H9 (cell line): ENCODE results near the gene ARVCF. TPM values are rescaled to one million over a fixed set of nuclear protein-coding genes. Genes with fewer than 3 reads are reported as not detected.

Experiments
- DNase-seq: peaks from one replicate; pipeline ENCODE4 v3.0.0-alpha.2; 2017
- H2AFZ ChIP-seq: one replicate; pipeline ENCODE4 v1.6.1; 2013; ENCODE audit warnings: mild to moderate bottlenecking, low read length, control low read depth, moderate library complexity
- H2AK5ac ChIP-seq: 2 replicates; pipeline ENCODE4 v1.6.1; 2013; ENCODE audit warnings: low read length, control low read depth, mixed read lengths; ENCODE audit not compliant: insufficient read length
- H2BK120ac ChIP-seq: one replicate; pipeline ENCODE4 v1.6.1; 2013; ENCODE audit warnings: low read depth, mild to moderate bottlenecking, low read length, control low read depth, inconsistent platforms; ENCODE audit not compliant: poor library complexity, severe bottlenecking
- H2BK12ac ChIP-seq: 2 replicates; pipeline ENCODE4 v1.6.1; 2013; ENCODE audit warnings: low read length, control low read depth, mixed read lengths, low read depth; ENCODE audit not compliant: insufficient read length
- H2BK15ac ChIP-seq: 2 replicates; pipeline ENCODE4 v1.6.1; 2013; ENCODE audit warnings: low read depth, low read length, control low read depth
- H2BK20ac ChIP-seq: one replicate; pipeline ENCODE4 v1.6.1; 2013; ENCODE audit warnings: low read depth, mild to moderate bottlenecking, low read length, control low read depth, inconsistent platforms; ENCODE audit not compliant: poor library complexity, severe bottlenecking
- H2BK5ac ChIP-seq: 2 replicates; pipeline ENCODE4 v1.6.1; 2013; ENCODE audit warnings: low read length, control low read depth, mixed read lengths; ENCODE audit not compliant: insufficient read length
- H3K14ac ChIP-seq: 2 replicates; pipeline ENCODE4 v1.6.1; 2013; ENCODE audit warnings: low read length, control low read depth; ENCODE audit not compliant: insufficient read depth
- H3K18ac ChIP-seq: 2 replicates; pipeline ENCODE4 v1.6.1; 2013; ENCODE audit warnings: low read depth, mild to moderate bottlenecking, mixed read lengths, low read length, control low read depth; ENCODE audit not compliant: insufficient read length
- H3K23ac ChIP-seq: 2 replicates; pipeline ENCODE4 v1.6.1; 2013; ENCODE audit warnings: low read length, control low read depth, mixed read lengths, low read depth; ENCODE audit not compliant: insufficient read length
- H3K23me2 ChIP-seq: 2 replicates; pipeline ENCODE4 v1.6.1; 2013; ENCODE audit warnings: low read depth, mild to moderate bottlenecking, mixed read lengths, low read length, control low read depth; ENCODE audit not compliant: insufficient read length, poor library complexity, severe bottlenecking
- H3K27ac ChIP-seq: 2 replicates; pipeline ENCODE4 v1.5.1; 2013; ENCODE audit warnings: low read length, control low read depth, mixed read lengths, low read depth; ENCODE audit not compliant: insufficient read length
- H3K27me3 ChIP-seq: 2 replicates; pipeline ENCODE4 v1.6.1; 2013; ENCODE audit warnings: low read length, control low read depth, inconsistent platforms; ENCODE audit not compliant: insufficient read depth
- H3K4ac ChIP-seq: 2 replicates; pipeline ENCODE4 v1.6.1; 2013; ENCODE audit warnings: low read depth, mild to moderate bottlenecking, control low read depth, inconsistent platforms, low read length, moderate library complexity
- H3K4me1 ChIP-seq: 2 replicates; pipeline ENCODE4 v1.6.1; 2013; ENCODE audit warnings: low read length, control low read depth, inconsistent platforms; ENCODE audit not compliant: insufficient read depth
- H3K4me2 ChIP-seq: 2 replicates; pipeline ENCODE4 v1.6.1; 2013; ENCODE audit warnings: low read length, control low read depth, mixed read lengths; ENCODE audit not compliant: insufficient read length, insufficient read depth
- H3K56ac ChIP-seq: 2 replicates; pipeline ENCODE4 v1.6.1; 2013; ENCODE audit warnings: low read depth, mild to moderate bottlenecking, mixed read lengths, low read length, control low read depth; ENCODE audit not compliant: insufficient read length
- H3K79me1 ChIP-seq: 2 replicates; pipeline ENCODE4 v1.6.1; 2013; ENCODE audit warnings: low read depth, mild to moderate bottlenecking, moderate library complexity, low read length, control low read depth, inconsistent platforms; ENCODE audit not compliant: insufficient read depth, poor library complexity, severe bottlenecking
- H3K79me2 ChIP-seq: 2 replicates; pipeline ENCODE4 v1.6.1; 2013; ENCODE audit warnings: low read length, control low read depth, inconsistent platforms; ENCODE audit not compliant: insufficient read depth
- H3K9ac ChIP-seq: 2 replicates; pipeline ENCODE4 v1.6.1; 2013; ENCODE audit warnings: low read length, control low read depth, mixed read lengths; ENCODE audit not compliant: insufficient read length; ENCODE audit errors: extremely low read depth
- H3K9me3 ChIP-seq: one replicate; pipeline ENCODE4 v1.6.1; 2013; ENCODE audit warnings: low read depth, low read length, inconsistent platforms; ENCODE audit not compliant: control insufficient read depth
- H3T11ph ChIP-seq: one replicate; pipeline ENCODE4 v1.6.1; 2013; ENCODE audit warnings: mild to moderate bottlenecking, low read length, control low read depth, inconsistent platforms
- H4K20me1 ChIP-seq: one replicate; pipeline ENCODE4 v1.6.1; 2013; ENCODE audit not compliant: control insufficient read depth, insufficient read length, insufficient read depth
- H4K5ac ChIP-seq: 2 replicates; pipeline ENCODE4 v1.6.1; 2013; ENCODE audit warnings: low read depth, mild to moderate bottlenecking, mixed read lengths, low read length, control low read depth; ENCODE audit not compliant: insufficient read length
- H4K8ac ChIP-seq: replicated peaks from 2 replicates; pipeline ENCODE4 v1.6.1; 2013; ENCODE audit warnings: low read length, control low read depth, mixed read lengths, low read depth; ENCODE audit not compliant: insufficient read length
- H4K91ac ChIP-seq: 2 replicates; pipeline ENCODE4 v1.6.1; 2013; ENCODE audit warnings: low read depth, mild to moderate bottlenecking, moderate library complexity, mixed read lengths, low read length, control low read depth; ENCODE audit not compliant: insufficient read length
- H3K27ac Mint-ChIP-seq, 3 experiments: 2 replicates in 2 of 3; 3 replicates in 1 of 3; pipeline ENCODE4 v1.8.0; 2020 to 2021; ENCODE audit warnings: mixed read lengths in 3 of 3, mild to moderate bottlenecking in 1 of 3, moderate library complexity in 1 of 3
- H3K27me3 Mint-ChIP-seq: 2 replicates; pipeline ENCODE4 v1.8.0; 2021; ENCODE audit warnings: low read depth, mild to moderate bottlenecking, moderate library complexity, mixed read lengths
- H3K36me3 Mint-ChIP-seq, 3 experiments: 2 replicates in 2 of 3; 3 replicates in 1 of 3; pipeline ENCODE4 v1.8.0; 2020 to 2021; ENCODE audit warnings: low read depth in 3 of 3, mixed read lengths in 3 of 3; ENCODE audit not compliant: insufficient read depth in 1 of 3
- H3K4me1 Mint-ChIP-seq, 2 experiments: 2 replicates each; pipeline ENCODE4 v1.8.0; 2020; ENCODE audit warnings: mixed read lengths in 2 of 2
- H3K4me3 Mint-ChIP-seq, 2 experiments: 2 replicates in 1 of 2; 3 replicates in 1 of 2; pipeline ENCODE4 v1.8.0; 2020 to 2021; ENCODE audit warnings: mild to moderate bottlenecking in 2 of 2, mixed read lengths in 2 of 2, moderate library complexity in 1 of 2
- H3K9me3 Mint-ChIP-seq, 2 experiments: 2 replicates in 1 of 2; 3 replicates in 1 of 2; pipeline ENCODE4 v1.8.0; 2020; ENCODE audit warnings: mild to moderate bottlenecking in 2 of 2, mixed read lengths in 2 of 2, moderate library complexity in 1 of 2
- WGBS: extraction: QIAGEN DNeasy Blood & Tissue Kit; methylation state at CpG from one replicate; pipeline ENCODE4 v1.1.7; 2013; ENCODE audit warnings: missing lambda C conversion rate, low lambda C conversion rate, mixed read lengths; ENCODE audit not compliant: insufficient read length; ENCODE audit errors: extremely low coverage; 5-methylcytosine and 5-hydroxymethylcytosine counted together
- total RNA-seq: library from RNA; stranded (reverse); gene quantifications from 2 replicates; pipeline ENCODE4 v1.2.1, GENCODE V29; 2021
- TF ChIP-seq, protein P1 (sequence below): fragments of 200-600 bp; sonication (generic); conservative IDR thresholded peaks from 3 replicates; pipeline ENCODE4 v1.8.0; 2021; ENCODE audit warnings: antibody characterized with exemption, mild to moderate bottlenecking

The ARVCF gene
- total RNA-seq, 1 experiment from 2014 or later = 40.7 TPM

DNA sequence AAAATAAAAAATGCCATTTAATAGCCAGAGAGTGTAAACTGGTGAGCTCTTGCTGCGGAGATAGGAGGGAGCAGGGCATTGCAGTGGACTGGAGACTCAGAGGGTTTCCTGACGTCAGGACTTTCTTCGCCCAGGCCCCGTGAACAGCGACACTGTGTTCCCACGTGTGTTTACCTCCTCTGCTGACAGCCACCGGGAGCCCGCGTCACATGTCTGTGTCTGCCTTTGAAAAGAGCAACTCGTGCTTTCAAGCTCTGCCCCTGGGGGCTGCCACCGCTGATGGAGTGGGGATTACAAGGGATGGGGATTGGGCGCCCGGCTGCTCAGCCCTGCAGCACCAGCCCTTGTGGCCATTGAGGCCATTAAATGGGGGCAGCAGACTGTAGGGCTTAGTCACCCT lies 7.6 kb upstream of the ARVCF start:
- TF ChIP-seq, protein P1, sequence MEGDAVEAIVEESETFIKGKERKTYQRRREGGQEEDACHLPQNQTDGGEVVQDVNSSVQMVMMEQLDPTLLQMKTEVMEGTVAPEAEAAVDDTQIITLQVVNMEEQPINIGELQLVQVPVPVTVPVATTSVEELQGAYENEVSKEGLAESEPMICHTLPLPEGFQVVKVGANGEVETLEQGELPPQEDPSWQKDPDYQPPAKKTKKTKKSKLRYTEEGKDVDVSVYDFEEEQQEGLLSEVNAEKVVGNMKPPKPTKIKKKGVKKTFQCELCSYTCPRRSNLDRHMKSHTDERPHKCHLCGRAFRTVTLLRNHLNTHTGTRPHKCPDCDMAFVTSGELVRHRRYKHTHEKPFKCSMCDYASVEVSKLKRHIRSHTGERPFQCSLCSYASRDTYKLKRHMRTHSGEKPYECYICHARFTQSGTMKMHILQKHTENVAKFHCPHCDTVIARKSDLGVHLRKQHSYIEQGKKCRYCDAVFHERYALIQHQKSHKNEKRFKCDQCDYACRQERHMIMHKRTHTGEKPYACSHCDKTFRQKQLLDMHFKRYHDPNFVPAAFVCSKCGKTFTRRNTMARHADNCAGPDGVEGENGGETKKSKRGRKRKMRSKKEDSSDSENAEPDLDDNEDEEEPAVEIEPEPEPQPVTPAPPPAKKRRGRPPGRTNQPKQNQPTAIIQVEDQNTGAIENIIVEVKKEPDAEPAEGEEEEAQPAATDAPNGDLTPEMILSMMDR = no peak
- H3K9me3 Mint-ChIP-seq = no peaks in the 10 kb centered on the region
- no peak overlapping the region for H3K4ac ChIP-seq
- no peak overlapping the region for H2BK120ac ChIP-seq
- no peaks in the 10 kb centered on the region for H3K79me2 ChIP-seq
- H3K4me2 ChIP-seq = no peak overlapping the region
- no peak overlapping the region for H2AK5ac ChIP-seq
- peaks cover 9 to 11% of the 10 kb centered on the region in 2 experiments; a peak in 3 of 4 replicates for H3K4me1 Mint-ChIP-seq
- H3K23me2 ChIP-seq = peaks cover 10% of the 10 kb centered on the region
- H2BK20ac ChIP-seq = no peak overlapping the region
- H3K27me3 Mint-ChIP-seq = peaks cover 17% of the 10 kb centered on the region
- no peak overlapping the region for H2BK15ac ChIP-seq
- no peaks in the 10 kb centered on the region for H3K79me1 ChIP-seq
- no peak overlapping the region for H3K4me3 Mint-ChIP-seq
- H3K56ac ChIP-seq = no peak overlapping the region
- H3K9me3 ChIP-seq = no peaks in the 10 kb centered on the region
- no peaks in the 10 kb centered on the region for H4K20me1 ChIP-seq
- no peaks in the 10 kb centered on the region; a peak in 1 of 7 replicates for H3K36me3 Mint-ChIP-seq
- no peak overlapping the region for H3K18ac ChIP-seq
- H3K27ac Mint-ChIP-seq = no peak overlapping the region
- no peak overlapping the region for H4K91ac ChIP-seq
- no peak overlapping the region for H2AFZ ChIP-seq
- WGBS = no CpG with 5 or more reads among the region's 13 CpGs
- no peak overlapping the region; the same call in 1 of the 2 replicates for H3K14ac ChIP-seq
- no peak overlapping the region for H3K9ac ChIP-seq
- H3T11ph ChIP-seq = no peak overlapping the region
- no peak for DNase-seq
- no peaks in the 10 kb centered on the region for H3K4me1 ChIP-seq
- H4K5ac ChIP-seq = no peak overlapping the region
- H3K27ac ChIP-seq = no peak overlapping the region
- no peak overlapping the region for H2BK5ac ChIP-seq
- peaks cover 10% of the 10 kb centered on the region; the same call in 1 of the 2 replicates for H3K27me3 ChIP-seq
- H2BK12ac ChIP-seq = no peak overlapping the region
- H4K8ac ChIP-seq = no peak overlapping the region
- no peak overlapping the region for H3K23ac ChIP-seq
